Thymus (tissue), 14 donors: ENCODE measurements around the gene NBEAL2. TPM values are rescaled to one million over a fixed set of nuclear protein-coding genes. Genes with fewer than 3 reads are reported as not detected.

Experiments used
- DNase-seq, 9 donors: peaks; one replicate each; pipeline ENCODE4 v3.0.0-alpha.2; 2013; ENCODE audit warnings: low spot score in 9 of 9, low read depth in 6 of 9, missing footprints in 1 of 9
- H3K27ac ChIP-seq, 2 donors: one replicate each; pipeline ENCODE4 v1.5.1; 2013; ENCODE audit warnings: control low read depth in 1 of 2, low read depth in 1 of 2, low read length in 1 of 2, mild to moderate bottlenecking in 1 of 2, moderate library complexity in 1 of 2
- H3K27me3 ChIP-seq, 2 donors: one replicate each; pipeline ENCODE4 v1.5.1; 2013; ENCODE audit warnings: low read length in 1 of 2; ENCODE audit not compliant: control insufficient read depth in 2 of 2, insufficient read depth in 1 of 2
- H3K36me3 ChIP-seq, 2 donors: one replicate each; pipeline ENCODE4 v1.5.1; 2013; ENCODE audit warnings: low read length in 1 of 2, mild to moderate bottlenecking in 1 of 2, moderate library complexity in 1 of 2; ENCODE audit not compliant: control insufficient read depth in 2 of 2, insufficient read depth in 2 of 2
- H3K4me1 ChIP-seq, 2 donors: one replicate each; pipeline ENCODE4 v1.5.1; 2013; ENCODE audit warnings: low read length in 2 of 2; ENCODE audit not compliant: control insufficient read depth in 2 of 2, insufficient read depth in 2 of 2
- H3K4me3 ChIP-seq, 2 donors: one replicate each; pipeline ENCODE4 v1.5.1; 2013; ENCODE audit warnings: low read length in 2 of 2, control low read depth in 1 of 2, mild to moderate bottlenecking in 1 of 2
- H3K9me3 ChIP-seq, 2 donors: one replicate each; pipeline ENCODE4 v1.5.1; 2013; ENCODE audit warnings: low read length in 1 of 2, mild to moderate bottlenecking in 1 of 2; ENCODE audit not compliant: control insufficient read depth in 2 of 2, insufficient read depth in 1 of 2
- WGBS: extraction: QIAGEN DNeasy Blood & Tissue Kit; methylation state at CpG from one replicate; pipeline ENCODE4 v1.1.7; 2013; 5-methylcytosine and 5-hydroxymethylcytosine counted together
- long read RNA-seq, 10 donors: transcript quantifications; one replicate each; lab custom pipeline, GENCODE V29; 2026
- polyA plus RNA-seq: library from polyadenylated mRNA; stranded (reverse); fragments of 200-250 nt; gene quantifications from one replicate; pipeline ENCODE4 v1.2.3, GENCODE V29; 2013
- total RNA-seq: library from RNA; stranded (reverse); fragments of 120-200 nt; gene quantifications from one replicate; pipeline ENCODE4 v1.2.4, GENCODE V29; 2013
- donor health status: healthy.

Gene NBEAL2
- total RNA-seq, result 15.3 TPM
- polyA plus RNA-seq, result 83.6 TPM
- long read RNA-seq, donor 1, result 0 reads
- long read RNA-seq, donor 2, result 0 reads
- long read RNA-seq, donor 3, partial matches to known transcripts, result 0 of 1 reads
- long read RNA-seq, donor 3, other reads (novel, unspliced or antisense), result 0 of 1 reads
- long read RNA-seq, donor 4, result 0 reads
- long read RNA-seq, donor 5, result 0 reads
- long read RNA-seq, donor 6, result 0 reads
- long read RNA-seq, donor 7, result 0 reads
- long read RNA-seq, donor 8, result 0 reads
- long read RNA-seq, donor 9, partial matches to known transcripts, result 5 of 6 reads
- long read RNA-seq, donor 9, other reads (novel, unspliced or antisense), result 0 of 6 reads
- long read RNA-seq, donor 10, result 0 reads

- Histone ChIP-seq H3K36me3 (peaks cover 0 to 7% of the 10 kb centered on the region in 2 donors), H3K4me1 (peaks cover 31 to 78% of the 10 kb centered on the region in 2 donors), H3K27me3 (no peaks in the 10 kb centered on the region), H3K4me3 (peak within 1 kb of the TSS; percentile 71 to 84), H3K9me3 (peaks cover 0 to 4% of the 10 kb centered on the region in 2 donors), H3K27ac (peak within 1 kb of the TSS; percentile 86 to 93)
- under 1% methylated on average over 73 of the region's 73 CpGs for WGBS
- DNase-seq, result peak; percentile 63 to 95 (median 81)
Observed at GRCh38 chr3:46978985-46979944, at the start of gene NBEAL2. Gene NBEAL2 (plus strand): TSS chr3:46979666. CDS start chr3:46979862, 196 bp downstream.

GRCh38 chr3:46930166-46930944 lies 49.1 kb upstream of the NBEAL2 start:
- no peak for DNase-seq
- Histone ChIP-seq H3K27me3 (no peaks in the 10 kb centered on the region), H3K27ac (peak overlapping the region in 1 of 2 donors; percentile 34), H3K4me3 (no peak overlapping the region), H3K9me3 (peaks cover 0 to 17% of the 10 kb centered on the region in 2 donors), H3K4me1 (peaks cover 23 to 65% of the 10 kb centered on the region in 2 donors), H3K36me3 (peaks cover 42 to 58% of the 10 kb centered on the region in 2 donors)
- WGBS, result 81% methylated on average over 9 of the region's 9 CpGs

GRCh38 chr3:46930945-46931403 lies 48.5 kb upstream of the NBEAL2 start:
- H3K27ac ChIP-seq, result peak overlapping the region; percentile 10 to 20
- H3K36me3 ChIP-seq, result peaks cover 38 to 57% of the 10 kb centered on the region in 2 donors
- 86% methylated on average over 3 of the region's 3 CpGs for WGBS
- peaks cover 0 to 14% of the 10 kb centered on the region in 2 donors for H3K9me3 ChIP-seq
- no peak for DNase-seq
- peaks cover 23 to 59% of the 10 kb centered on the region in 2 donors for H3K4me1 ChIP-seq
- no peak overlapping the region for H3K4me3 ChIP-seq
- no peaks in the 10 kb centered on the region for H3K27me3 ChIP-seq

GRCh38 chr3:46931631-46932331 lies 47.7 kb upstream of the NBEAL2 start:
- peaks cover 41 to 61% of the 10 kb centered on the region in 2 donors for H3K36me3 ChIP-seq
- DNase-seq, result no peak
- 77% methylated on average over 6 of the region's 6 CpGs for WGBS
- H3K9me3 ChIP-seq, result peaks cover 0 to 14% of the 10 kb centered on the region in 2 donors
- peaks cover 15 to 51% of the 10 kb centered on the region in 2 donors for H3K4me1 ChIP-seq
- no peaks in the 10 kb centered on the region for H3K27me3 ChIP-seq
- H3K4me3 ChIP-seq, result no peak overlapping the region
- H3K27ac ChIP-seq, result peak overlapping the region; percentile 10 to 25

- Histone ChIP-seq H3K4me1 (peaks cover 11 to 43% of the 10 kb centered on the region in 2 donors), H3K4me3 (no peak overlapping the region), H3K27me3 (no peaks in the 10 kb centered on the region), H3K9me3 (peaks cover 0 to 12% of the 10 kb centered on the region in 2 donors), H3K27ac (peak overlapping the region in 1 of 2 donors; percentile 36), H3K36me3 (peaks cover 48 to 66% of the 10 kb centered on the region in 2 donors)
- WGBS, result 87% methylated on average over 7 of the region's 7 CpGs
- DNase-seq, result no peak
Observed at GRCh38 chr3:46932455-46933225, 46.8 kb upstream of the NBEAL2 start.

GRCh38 chr3:46933261-46933660 lies 46.2 kb upstream of the NBEAL2 start:
- H3K36me3 ChIP-seq, result peaks cover 50 to 67% of the 10 kb centered on the region in 2 donors
- no peak for DNase-seq
- H3K9me3 ChIP-seq, result peaks cover 0 to 6% of the 10 kb centered on the region in 2 donors
- no peak overlapping the region for H3K27ac ChIP-seq
- H3K4me3 ChIP-seq, result no peak overlapping the region
- no peaks in the 10 kb centered on the region for H3K27me3 ChIP-seq
- H3K4me1 ChIP-seq, result peaks cover 11 to 39% of the 10 kb centered on the region in 2 donors
- WGBS, result 88% methylated on average over 6 of the region's 6 CpGs

GRCh38 chr3:46934072-46934471 lies 45.4 kb upstream of the NBEAL2 start:
- H3K27me3 ChIP-seq, result no peaks in the 10 kb centered on the region
- DNase-seq, result no peak
- no peak overlapping the region for H3K4me3 ChIP-seq
- peaks cover 11 to 46% of the 10 kb centered on the region in 2 donors for H3K4me1 ChIP-seq
- H3K9me3 ChIP-seq, result peaks cover 0 to 3% of the 10 kb centered on the region in 2 donors
- H3K36me3 ChIP-seq, result peaks cover 57 to 70% of the 10 kb centered on the region in 2 donors
- peak overlapping the region in 1 of 2 donors; percentile 8 for H3K27ac ChIP-seq
- WGBS, result 97% methylated on average over 2 of the region's 2 CpGs
